Neuron (in vitro differentiated cells): Measurements from ENCODE around the gene CYP2C19.
"Not testable (repeated sequence)": the region's sequence is repeated elsewhere in the genome, so short reads cannot be mapped to it uniquely, and the experiment has no call there.

ENCODE experiments used
- H2AFZ ChIP-seq: one replicate; pipeline ENCODE4 v1.6.1; 2013; ENCODE audit warnings: low read depth, mild to moderate bottlenecking, inconsistent platforms, low read length, moderate library complexity
- H3K27me3 ChIP-seq: one replicate; pipeline ENCODE4 v1.6.1; 2013; ENCODE audit warnings: low read length; ENCODE audit not compliant: insufficient read depth
- H3K36me3 ChIP-seq: one replicate; pipeline ENCODE4 v1.6.1; 2013; ENCODE audit warnings: low read length; ENCODE audit not compliant: insufficient read depth
- H3K4me1 ChIP-seq: one replicate; pipeline ENCODE4 v1.6.1; 2013; ENCODE audit warnings: low read length; ENCODE audit not compliant: insufficient read depth
- H3K4me3 ChIP-seq: 2 replicates; pipeline ENCODE4 v1.5.1; 2013; ENCODE audit warnings: mild to moderate bottlenecking, low read length, moderate library complexity
- H3K9me3 ChIP-seq: one replicate; pipeline ENCODE4 v1.6.1; 2013; ENCODE audit warnings: low read length

The CYP2C19 gene

DNA sequence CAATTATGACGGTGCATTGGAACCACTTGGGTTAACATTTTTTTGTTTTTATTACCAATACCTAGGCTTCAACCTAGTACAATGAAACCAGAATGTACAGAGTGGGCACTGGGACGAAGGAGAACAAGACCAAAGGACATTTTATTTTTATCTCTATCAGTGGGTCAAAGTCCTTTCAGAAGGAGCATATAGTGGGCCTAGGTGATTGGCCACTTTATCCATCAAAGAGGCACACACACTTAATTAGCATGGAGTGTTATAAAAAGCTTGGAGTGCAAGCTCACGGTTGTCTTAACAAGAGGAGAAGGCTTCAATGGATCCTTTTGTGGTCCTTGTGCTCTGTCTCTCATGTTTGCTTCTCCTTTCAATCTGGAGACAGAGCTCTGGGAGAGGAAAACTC lies at the start of gene CYP2C19:
CYP2C19 (plus strand) TSS at position 289 of the 400 bp plus-strand sequence; CDS start at position 314, 25 bp downstream.
- H3K4me3 ChIP-seq, result no peak within 1 kb of the TSS
- H3K9me3 ChIP-seq, result no peaks in the 10 kb centered on the region
- H3K36me3 ChIP-seq, result no peaks in the 10 kb centered on the region
- H3K4me1 ChIP-seq, result no peaks in the 10 kb centered on the region
- no peaks in the 10 kb centered on the region for H3K27me3 ChIP-seq
- no peak within 1 kb of the TSS for H2AFZ ChIP-seq

GRCh38 chr10:94725871-94726270 lies 36.6 kb upstream of the CYP2C19 start:
- H3K4me3 ChIP-seq, result no peak overlapping the region
- H3K36me3 ChIP-seq, result no peaks in the 10 kb centered on the region
- H3K9me3 ChIP-seq, result no peaks in the 10 kb centered on the region
- H3K27me3 ChIP-seq, result no peaks in the 10 kb centered on the region
- no peaks in the 10 kb centered on the region for H3K4me1 ChIP-seq
- no peak overlapping the region for H2AFZ ChIP-seq

DNA sequence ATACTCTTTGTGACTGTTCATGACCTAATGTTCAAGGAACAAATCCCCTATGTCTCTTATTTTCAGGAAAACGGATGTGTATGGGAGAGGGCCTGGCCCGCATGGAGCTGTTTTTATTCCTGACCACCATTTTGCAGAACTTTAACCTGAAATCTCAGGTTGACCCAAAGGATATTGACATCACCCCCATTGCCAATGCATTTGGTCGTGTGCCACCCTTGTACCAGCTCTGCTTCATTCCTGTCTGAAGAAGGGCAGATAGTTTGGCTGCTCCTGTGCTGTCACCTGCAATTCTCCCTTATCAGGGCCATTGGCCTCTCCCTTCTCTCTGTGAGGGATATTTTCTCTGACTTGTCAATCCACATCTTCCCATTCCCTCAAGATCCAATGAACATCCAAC lies 27.3 kb upstream of the CYP2C19 start:
- no peaks in the 10 kb centered on the region for H3K36me3 ChIP-seq
- no peak overlapping the region for H3K4me3 ChIP-seq
- H2AFZ ChIP-seq, result no peak overlapping the region
- no peaks in the 10 kb centered on the region for H3K4me1 ChIP-seq
- peaks cover 2% of the 10 kb centered on the region for H3K27me3 ChIP-seq
- no peaks in the 10 kb centered on the region for H3K9me3 ChIP-seq

DNA sequence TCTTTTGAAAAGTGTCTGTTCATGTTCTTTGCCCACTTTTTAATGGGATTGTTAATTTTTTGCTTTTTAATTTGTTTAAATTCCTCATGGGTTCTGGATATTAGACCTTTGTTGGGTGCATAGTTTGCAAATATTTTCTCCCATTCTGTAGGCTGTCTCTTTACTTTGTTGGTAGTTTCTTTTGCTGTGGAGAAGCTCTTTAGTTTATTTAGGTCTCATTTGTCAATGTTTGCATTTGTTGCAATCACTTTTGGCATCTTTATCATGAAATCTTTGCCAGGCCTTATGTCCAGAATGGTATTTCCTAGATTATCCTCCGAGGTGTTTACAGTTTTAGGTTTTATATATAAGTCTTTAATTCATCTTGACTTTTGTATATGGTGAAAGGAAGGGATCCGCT lies 23.9 kb upstream of the CYP2C19 start:
- H3K36me3 ChIP-seq, result no peaks in the 10 kb centered on the region
- H3K4me1 ChIP-seq, result no peaks in the 10 kb centered on the region
- no peak overlapping the region for H2AFZ ChIP-seq
- H3K27me3 ChIP-seq, result peaks cover 2% of the 10 kb centered on the region
- H3K4me3 ChIP-seq, result no peak overlapping the region
- H3K9me3 ChIP-seq, result no peaks in the 10 kb centered on the region

- H3K9me3 ChIP-seq, result no peaks in the 10 kb centered on the region
- H3K4me1 ChIP-seq, result no peaks in the 10 kb centered on the region
- no peaks in the 10 kb centered on the region for H3K27me3 ChIP-seq
- H3K4me3 ChIP-seq, result no peak overlapping the region
- no peak overlapping the region for H2AFZ ChIP-seq
- no peaks in the 10 kb centered on the region for H3K36me3 ChIP-seq
Measured at GRCh38 chr10:94747137-94747536, 15.3 kb upstream of the CYP2C19 start.

GRCh38 chr10:94747838-94748237 lies 14.6 kb upstream of the CYP2C19 start:
- H3K36me3 ChIP-seq, result no peaks in the 10 kb centered on the region
- no peak overlapping the region for H2AFZ ChIP-seq
- H3K4me1 ChIP-seq, result no peaks in the 10 kb centered on the region
- H3K9me3 ChIP-seq, result no peaks in the 10 kb centered on the region
- no peaks in the 10 kb centered on the region for H3K27me3 ChIP-seq
- no peak overlapping the region for H3K4me3 ChIP-seq

- no peaks in the 10 kb centered on the region for H3K4me1 ChIP-seq
- no peaks in the 10 kb centered on the region for H3K9me3 ChIP-seq
- no peak overlapping the region for H3K4me3 ChIP-seq
- no peaks in the 10 kb centered on the region for H3K27me3 ChIP-seq
- no peak overlapping the region for H2AFZ ChIP-seq
- no peaks in the 10 kb centered on the region for H3K36me3 ChIP-seq
Measured at GRCh38 chr10:94757916-94758315, 4.6 kb upstream of the CYP2C19 start.

DNA sequence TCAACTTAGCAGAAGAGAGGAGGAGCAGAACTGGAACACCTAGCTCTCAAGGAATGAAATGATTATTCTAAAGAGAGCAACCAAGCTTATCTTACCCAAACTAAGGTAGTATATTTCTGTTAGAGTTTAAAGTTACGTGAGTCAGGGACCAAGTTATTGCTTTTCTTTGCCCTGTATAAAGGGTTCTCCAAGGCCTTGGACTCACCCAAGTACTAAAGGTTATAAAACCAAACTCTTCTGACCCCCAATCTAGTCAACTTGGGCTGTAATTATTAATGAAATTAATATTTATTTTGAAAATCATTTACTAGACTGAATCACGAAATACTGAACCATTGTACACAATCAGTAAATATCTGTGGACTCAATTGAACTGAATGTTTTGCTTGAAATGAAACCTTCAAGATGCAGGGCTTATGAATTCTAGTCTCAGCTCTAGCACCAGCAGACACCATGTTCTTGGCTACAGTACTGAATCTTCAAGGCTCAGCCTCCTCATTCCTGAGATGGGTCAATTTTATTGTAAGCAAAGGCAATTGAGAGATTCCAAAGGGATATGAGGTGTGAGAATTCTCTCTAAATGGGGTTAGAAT lies 1.8 kb upstream of the CYP2C19 start:
- no peaks in the 10 kb centered on the region for H3K36me3 ChIP-seq
- H3K9me3 ChIP-seq, result no peaks in the 10 kb centered on the region
- H2AFZ ChIP-seq, result no peak overlapping the region

DNA sequence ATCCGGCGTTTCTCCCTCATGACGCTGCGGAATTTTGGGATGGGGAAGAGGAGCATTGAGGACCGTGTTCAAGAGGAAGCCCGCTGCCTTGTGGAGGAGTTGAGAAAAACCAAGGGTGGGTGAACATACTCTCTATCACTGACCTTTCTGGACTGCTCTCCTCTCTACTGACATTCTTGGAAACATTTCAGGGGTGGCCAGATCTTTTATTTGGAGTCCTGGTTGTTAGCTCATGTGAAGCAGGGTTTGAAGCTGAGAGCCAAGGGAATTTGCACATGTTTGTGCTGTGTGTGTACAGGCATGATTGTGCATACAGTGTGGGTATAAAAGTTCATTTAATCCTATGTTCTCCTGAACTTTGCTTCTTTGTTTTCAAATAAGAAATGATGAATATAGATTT lies 12.9 kb downstream of the CYP2C19 start:
- H3K27me3 ChIP-seq, H3K4me1 ChIP-seq, H3K36me3 ChIP-seq, H3K4me3 ChIP-seq, H3K9me3 ChIP-seq, H2AFZ ChIP-seq: not testable (repeated sequence)

More for the DNA sequence above, 1.8 kb upstream of the CYP2C19 start:
- no peaks in the 10 kb centered on the region for H3K4me1 ChIP-seq
- H3K27me3 ChIP-seq, result no peaks in the 10 kb centered on the region
- H3K4me3 ChIP-seq, result no peak overlapping the region

DNA sequence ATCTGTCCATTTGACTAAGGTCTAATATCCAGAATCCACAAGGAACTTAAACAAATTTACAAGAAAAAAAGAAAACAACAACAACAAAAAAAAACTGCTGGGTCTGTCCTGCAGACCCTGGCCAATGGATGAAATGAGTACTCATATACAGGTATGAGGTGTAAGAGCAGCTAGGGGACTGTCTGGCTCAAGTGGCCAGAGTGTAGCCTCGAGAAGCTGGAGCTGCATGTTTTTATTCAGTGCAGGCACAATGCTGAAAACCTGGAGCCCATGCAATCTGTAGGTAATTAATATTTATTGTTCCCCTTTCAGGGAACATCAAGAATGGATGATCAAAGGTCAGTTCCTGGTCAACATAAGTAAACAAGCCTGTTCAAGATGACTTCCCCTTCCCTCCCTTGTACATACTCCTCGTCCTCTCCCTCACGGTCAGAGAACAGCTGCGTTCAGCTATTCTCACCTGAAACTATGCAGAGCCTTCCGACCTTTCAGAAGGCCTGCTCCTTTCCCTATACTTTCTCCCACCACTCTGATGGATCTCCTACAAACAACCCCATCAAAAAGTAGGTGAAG lies 15.5 kb downstream of the CYP2C19 start:
- Histone ChIP-seq H2AFZ (no peak overlapping the region), H3K4me1 (no peaks in the 10 kb centered on the region), H3K4me3 (no peak overlapping the region), H3K27me3 (no peaks in the 10 kb centered on the region), H3K36me3 (no peaks in the 10 kb centered on the region), H3K9me3 (no peaks in the 10 kb centered on the region)

DNA sequence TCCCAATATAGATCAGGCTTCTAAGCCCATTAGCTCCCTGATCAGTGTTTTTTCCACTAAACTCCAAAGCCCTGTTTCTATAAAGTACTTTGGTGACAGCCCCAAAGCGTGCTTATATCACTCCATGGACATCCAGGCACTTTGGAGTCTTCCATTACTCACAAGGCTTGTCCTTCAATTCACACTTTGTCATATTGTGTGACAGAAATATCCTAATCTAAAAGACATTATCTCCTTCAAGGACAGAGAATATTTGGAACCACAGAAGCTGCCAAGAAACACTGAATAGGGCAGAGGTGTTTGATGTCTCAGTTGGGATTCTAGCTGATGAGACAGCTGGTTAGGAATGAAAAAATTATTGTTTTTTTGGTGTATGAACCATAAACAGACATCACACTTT lies 18.4 kb downstream of the CYP2C19 start:
- no peaks in the 10 kb centered on the region for H3K36me3 ChIP-seq
- H3K9me3 ChIP-seq, result no peaks in the 10 kb centered on the region
- H3K4me3 ChIP-seq, result no peak overlapping the region
- H2AFZ ChIP-seq, result no peak overlapping the region
- H3K4me1 ChIP-seq, result no peaks in the 10 kb centered on the region
- no peaks in the 10 kb centered on the region for H3K27me3 ChIP-seq

DNA sequence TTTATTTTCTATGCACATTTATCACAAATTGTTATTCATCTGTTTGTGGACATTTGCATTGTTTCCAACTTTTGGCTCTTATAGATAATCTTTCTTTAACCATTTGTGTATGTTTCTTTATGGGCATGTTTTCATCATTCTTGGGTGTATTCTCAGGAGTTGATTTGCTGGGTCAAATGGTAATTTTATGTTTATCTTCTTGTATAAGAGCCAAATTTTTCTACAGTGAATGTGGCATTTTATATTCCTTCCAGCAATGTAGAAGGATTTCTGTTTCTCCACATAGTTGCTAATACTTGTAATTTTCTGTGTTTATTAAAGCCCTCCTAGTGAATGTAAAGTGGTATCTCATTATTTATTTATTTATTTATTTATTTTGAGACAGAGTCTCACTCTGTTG lies 21.8 kb downstream of the CYP2C19 start:
- no peaks in the 10 kb centered on the region for H3K27me3 ChIP-seq
- no peak overlapping the region for H3K4me3 ChIP-seq
- no peaks in the 10 kb centered on the region for H3K9me3 ChIP-seq
- H3K36me3 ChIP-seq, result no peaks in the 10 kb centered on the region
- H3K4me1 ChIP-seq, result no peaks in the 10 kb centered on the region
- H2AFZ ChIP-seq, result no peak overlapping the region

DNA sequence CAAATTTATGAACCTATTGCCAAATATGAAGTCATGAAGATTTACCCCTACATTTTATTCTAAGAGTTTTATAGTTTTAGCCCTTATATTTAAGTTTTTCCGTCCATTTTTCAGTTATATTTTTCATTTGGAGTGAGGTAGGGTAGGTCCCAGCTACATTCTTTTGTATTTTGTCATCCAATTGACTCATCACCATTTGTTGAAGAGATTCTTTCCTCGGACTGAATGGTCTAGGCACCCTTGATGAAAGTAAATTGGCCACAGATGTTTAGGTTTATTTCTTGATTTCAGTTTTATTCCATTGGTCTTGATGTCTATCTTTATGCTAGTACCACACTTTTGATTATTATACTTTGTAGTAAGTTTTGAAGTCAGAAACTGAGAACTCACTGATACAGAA lies 22.7 kb downstream of the CYP2C19 start:
- no peaks in the 10 kb centered on the region for H3K4me1 ChIP-seq
- H3K36me3 ChIP-seq, result no peaks in the 10 kb centered on the region
- no peak overlapping the region for H3K4me3 ChIP-seq
- no peaks in the 10 kb centered on the region for H3K27me3 ChIP-seq
- H3K9me3 ChIP-seq, result no peaks in the 10 kb centered on the region
- H2AFZ ChIP-seq, result peak overlapping the region; percentile 16

DNA sequence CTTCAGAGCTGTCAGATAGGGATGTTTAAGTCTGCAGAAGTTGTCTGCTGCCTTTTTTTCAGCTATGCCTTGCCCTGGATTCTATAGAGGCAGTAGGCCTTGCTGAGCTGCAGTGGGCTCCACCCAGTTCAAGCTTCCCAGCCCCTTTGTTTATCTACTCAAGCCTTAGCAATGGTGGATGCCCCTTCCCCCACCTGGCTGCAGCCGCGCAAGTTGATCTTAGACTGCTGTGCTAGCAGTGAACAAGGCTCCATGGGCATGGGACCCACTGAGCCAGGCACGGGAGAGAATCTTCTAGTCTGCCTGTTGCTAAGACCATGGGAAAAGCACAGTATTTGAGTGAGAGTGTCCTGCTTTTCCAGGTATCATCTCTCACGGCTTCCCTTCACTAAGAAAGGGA lies 38.1 kb downstream of the CYP2C19 start:
- not testable (repeated sequence) for H3K27me3 ChIP-seq, H3K9me3 ChIP-seq, H3K36me3 ChIP-seq, H2AFZ ChIP-seq, H3K4me3 ChIP-seq, H3K4me1 ChIP-seq
